Endothelial cell of umbilical vein (primary cell): ENCODE measurements around the gene COL9A3. TPM values are rescaled to one million over a fixed set of nuclear protein-coding genes. Genes with fewer than 3 reads are reported as not detected.
A peak's percentile ranks its signal among the peaks of the same experiment; 100 is the strongest.

Experiments
- BruUV-seq: library from RNA; stranded (reverse); fragments of 400-500 nt; replicated peaks from 2 replicates; lab custom pipeline; 2021; lab: Mats Ljungman, UMichigan
- CTCF ChIA-PET: fragments of 300-600, 350-600 bp; sonication (Branson Sonifier 250); formaldehyde crosslinking; loops from one replicate; lab custom pipeline; 2021; ENCODE audit warnings: antibody characterized with exemption, inconsistent platforms; lab: Charles Lee
- POLR2A ChIA-PET: fragments of 300-600, 350-600 bp; sonication (Branson Sonifier 250); formaldehyde crosslinking; loops from one replicate; lab custom pipeline; 2021; ENCODE audit warnings: antibody characterized with exemption, inconsistent platforms; lab: Charles Lee
- DNase-seq: peaks from one replicate; pipeline ENCODE4 v3.0.0-alpha.2; 2011; ENCODE audit warnings: low read depth, low spot score
- FAIRE-seq: peaks from 2 replicates; lab custom pipeline; 2011; peaks lifted over from hg19 to GRCh38; lab: Jason Lieb, UNC
- H2AFZ ChIP-seq: 2 replicates; pipeline ENCODE4 v1.6.0; 2012; ENCODE audit warnings: low read depth, low read length, control low read depth, inconsistent platforms
- H3K27ac ChIP-seq: 2 replicates; pipeline ENCODE4 v1.5.1; 2011; ENCODE audit warnings: low read depth, mild to moderate bottlenecking, control low read depth, low read length, moderate library complexity; ENCODE audit not compliant: insufficient read depth
- H3K27me3 ChIP-seq, 2 experiments: 2 replicates each; pipeline versions ENCODE4 v1.6.0 to v1.6.1; 2011; ENCODE audit warnings: low read length in 2 of 2, mixed read lengths in 1 of 2; ENCODE audit not compliant: control insufficient read depth in 2 of 2, insufficient read depth in 2 of 2
- H3K36me3 ChIP-seq, 2 experiments: 2 replicates in 1 of 2; 3 replicates in 1 of 2; pipeline ENCODE4 v1.5.1; 2011; ENCODE audit warnings: low read length in 2 of 2, mild to moderate bottlenecking in 1 of 2, moderate library complexity in 1 of 2; ENCODE audit not compliant: control insufficient read depth in 2 of 2, insufficient read depth in 2 of 2; ENCODE audit errors: extremely low read depth in 1 of 2
- H3K4me1 ChIP-seq: 3 replicates; pipeline ENCODE4 v1.5.1; 2011; ENCODE audit warnings: mild to moderate bottlenecking, low read length; ENCODE audit not compliant: control insufficient read depth, insufficient read depth; ENCODE audit errors: extremely low read depth
- H3K4me2 ChIP-seq: 2 replicates; pipeline ENCODE4 v1.6.1; 2011; ENCODE audit warnings: low read length, control low read depth, mixed read lengths; ENCODE audit not compliant: insufficient read depth
- H3K4me3 ChIP-seq, 3 experiments: fragments of 200-600 bp in 1 of 3; sonication (generic), shearing (Covaris generic) in 1 of 3; replicated peaks in 1 of 3; 2 replicates each; pipeline ENCODE4 v1.5.1; 2011 to 2016; ENCODE audit warnings: control low read depth in 3 of 3, low read length in 3 of 3, mild to moderate bottlenecking in 2 of 3, inconsistent platforms in 1 of 3, low read depth in 1 of 3, moderate library complexity in 1 of 3; ENCODE audit not compliant: insufficient read depth in 1 of 3
- H3K79me2 ChIP-seq: 2 replicates; pipeline ENCODE4 v1.6.0; 2012; ENCODE audit warnings: low read length, inconsistent platforms; ENCODE audit not compliant: control insufficient read depth, insufficient read depth
- H3K9ac ChIP-seq: replicated peaks from 2 replicates; pipeline ENCODE3; 2011; ENCODE audit warnings: low read length, control low read depth; ENCODE audit not compliant: insufficient read depth; ENCODE audit errors: extremely low read depth
- H3K9me1 ChIP-seq: replicated peaks from 3 replicates; pipeline ENCODE4 v1.6.0; 2011; ENCODE audit warnings: mild to moderate bottlenecking, low read length; ENCODE audit not compliant: control insufficient read depth, insufficient read depth; ENCODE audit errors: extremely low read depth
- H3K9me3 ChIP-seq: replicated peaks from 2 replicates; pipeline ENCODE4 v1.5.1; 2012; ENCODE audit warnings: low read length, inconsistent platforms; ENCODE audit not compliant: control insufficient read depth, insufficient read depth
- H4K20me1 ChIP-seq: replicated peaks from 2 replicates; pipeline ENCODE3; 2011; ENCODE audit warnings: mild to moderate bottlenecking, low read length; ENCODE audit not compliant: control insufficient read depth, insufficient read depth; ENCODE audit errors: extremely low read depth
- CTCF ChIP-seq, 2 donors: IDR thresholded peaks; 1 replicate in 1 of 2; 2 replicates in 1 of 2; pipeline ENCODE4 v1.5.1; 2011; ENCODE audit warnings: low read length in 2 of 2, mild to moderate bottlenecking in 2 of 2, moderate library complexity in 2 of 2, control low read depth in 1 of 2, inconsistent platforms in 1 of 2, low read depth in 1 of 2; ENCODE audit not compliant: insufficient read depth in 1 of 2; ENCODE audit errors: extremely low read depth in 1 of 2
- EZH2 ChIP-seq: IDR thresholded peaks from 2 replicates; pipeline ENCODE4 v1.6.1; 2012; ENCODE audit warnings: borderline replicate concordance, low read depth, mild to moderate bottlenecking, moderate library complexity, low read length, inconsistent platforms; ENCODE audit not compliant: severe bottlenecking
- FOS ChIP-seq: IDR thresholded peaks from 2 replicates; pipeline ENCODE4 v1.6.1; 2011; ENCODE audit warnings: mild to moderate bottlenecking, low read length, moderate library complexity, borderline replicate concordance; ENCODE audit not compliant: insufficient read depth
- GATA2 ChIP-seq: IDR thresholded peaks from 2 replicates; pipeline ENCODE4 v1.7.0; 2011; ENCODE audit warnings: low read depth, mild to moderate bottlenecking, moderate library complexity, mixed read lengths, low read length; ENCODE audit not compliant: insufficient read length, insufficient read depth
- JUN ChIP-seq: IDR thresholded peaks from 2 replicates; pipeline ENCODE4 v1.6.1; 2011; ENCODE audit warnings: borderline replicate concordance, low read depth; ENCODE audit not compliant: insufficient read length, insufficient read depth
- MYC ChIP-seq: IDR thresholded peaks from one replicate; pipeline ENCODE4 v1.6.1; 2011; ENCODE audit warnings: mild to moderate bottlenecking, low read depth, low read length
- POLR2A ChIP-seq: IDR thresholded peaks from 2 replicates; pipeline ENCODE4 v1.6.1; 2012; ENCODE audit warnings: low read depth, mild to moderate bottlenecking, control low read depth, low read length
- POLR2AphosphoS5 ChIP-seq: IDR thresholded peaks from 2 replicates; pipeline ENCODE4 v1.6.1; 2012; ENCODE audit warnings: low read depth, mild to moderate bottlenecking, control low read depth, low read length, moderate library complexity; ENCODE audit not compliant: insufficient read depth
- dilution Hi-C: fragments of 300-500 bp; cut with MboI; formaldehyde crosslinking; loops from one replicate; pipeline ENCODE4 v1.15.0; 2019; ENCODE audit warnings: low sequenced_read_pairs; ENCODE audit not compliant: extremely low pct_ligation_motif_present
- intact Hi-C: fragments of 100-400 bp; cut with micrococcal nuclease; formaldehyde crosslinking; loops from one replicate; pipeline ENCODE4 v1.10.0; 2022
- polyA plus RNA-seq, 4 experiments: library from polyadenylated mRNA; depleted of rRNA in 3 of 4; stranded (reverse) in 3 of 4; unstranded in 1 of 4; fragments of >200 nt; gene quantifications; 2 replicates each; pipeline versions ENCODE4 v1.2.1 to v1.2.3, GENCODE V29; 2011 to 2012; ENCODE audit warnings: missing spikeins in 1 of 4
- total RNA-seq: library from RNA; stranded (reverse); gene quantifications from 2 replicates; pipeline ENCODE4 v1.2.3, GENCODE V29; 2021
- TF ChIP-seq, protein P1 (sequence below): IDR thresholded peaks from 2 replicates; pipeline ENCODE4 v1.6.1; 2011; ENCODE audit not compliant: insufficient read depth, insufficient read length

Gene COL9A3
- total and polyA plus RNA-seq, 2 donors (not counting 3 experiments of a cell fraction or from before 2014, with no cell fraction given) = 0.46 to 0.60 TPM

- Histone ChIP-seq H3K9me1 (no peaks in the 10 kb centered on the region), H3K4me3 (peak overlapping the region in 1 of 3 experiments; percentile 7), H3K36me3 (peaks cover 0 to 11% of the 10 kb centered on the region in 2 experiments), H4K20me1 (no peaks in the 10 kb centered on the region), H3K4me1 (peaks cover 9% of the 10 kb centered on the region), H3K27ac (no peak overlapping the region), H3K4me2 (peak overlapping the region; percentile 13), H2AFZ (no peak overlapping the region), H3K9me3 (no peaks in the 10 kb centered on the region), H3K79me2 (no peaks in the 10 kb centered on the region), H3K27me3 (peaks cover 0 to 3% of the 10 kb centered on the region in 2 experiments), H3K9ac (no peak overlapping the region)
- BruUV-seq = no TSS peak
- no peak for DNase-seq
- CTCF ChIA-PET = no interaction called here
- intact Hi-C loops = no loop called here
- no peak for FAIRE-seq
- dilution Hi-C loops = no loop called here
- no peak for TF ChIP-seq JUN
- TF ChIP-seq EZH2 = peak; percentile 34
- TF ChIP-seq FOS = no peak
- TF ChIP-seq MYC = no peak
- TF ChIP-seq, protein P1, sequence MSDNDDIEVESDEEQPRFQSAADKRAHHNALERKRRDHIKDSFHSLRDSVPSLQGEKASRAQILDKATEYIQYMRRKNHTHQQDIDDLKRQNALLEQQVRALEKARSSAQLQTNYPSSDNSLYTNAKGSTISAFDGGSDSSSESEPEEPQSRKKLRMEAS = no peak
- TF ChIP-seq POLR2AphosphoS5 = peak; percentile 9
- TF ChIP-seq CTCF (IDR thresholded peaks at IDR 0.05; ENCODE audit: extremely low read depth in 1 of 2, insufficient read depth in 1 of 2, low read depth in 1 of 2, low read length in 2 of 2) = no peak
- TF ChIP-seq GATA2 = no peak
- TF ChIP-seq POLR2A = no peak
- POLR2A ChIA-PET = no interaction called here
Measured at GRCh38 chr20:62879275-62880146, 62.7 kb downstream of the COL9A3 start.
